GM20431 (cell line): Measurements from ENCODE around the gene PRF1.
"Not testable (repeated sequence)": the region's sequence is repeated elsewhere in the genome, so short reads cannot be mapped to it uniquely, and the experiment has no call there.

Experiments used
- in situ Hi-C: fragments of 300-500 bp; cut with MseI, MboI; formaldehyde crosslinking; loops from one replicate; pipeline ENCODE4 v1.15.0; 2020; ENCODE audit warnings: low sequenced_read_pairs; ENCODE audit not compliant: unreplicated experiment

PRF1 gene

DNA sequence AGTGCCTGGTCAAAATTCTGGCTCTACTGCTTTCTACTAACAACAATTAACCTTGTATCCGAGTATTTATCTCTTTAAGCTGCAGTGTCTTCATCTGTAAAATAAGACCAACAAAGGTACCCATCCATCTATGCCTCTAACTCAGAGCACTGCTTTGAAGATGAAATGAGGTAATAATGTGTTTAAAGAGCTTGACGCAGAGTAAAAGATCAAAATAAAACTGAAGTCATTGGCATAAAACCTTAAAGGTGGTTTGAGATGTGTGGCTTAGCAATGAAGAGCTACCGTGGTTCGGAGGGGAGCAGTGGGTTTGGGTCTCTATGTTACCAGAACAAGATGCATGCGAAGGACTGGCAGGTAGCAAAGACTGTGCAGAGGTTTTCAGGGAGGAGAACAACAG lies 16.1 kb upstream of the PRF1 start:
- in situ Hi-C loops, result no loop called here

DNA sequence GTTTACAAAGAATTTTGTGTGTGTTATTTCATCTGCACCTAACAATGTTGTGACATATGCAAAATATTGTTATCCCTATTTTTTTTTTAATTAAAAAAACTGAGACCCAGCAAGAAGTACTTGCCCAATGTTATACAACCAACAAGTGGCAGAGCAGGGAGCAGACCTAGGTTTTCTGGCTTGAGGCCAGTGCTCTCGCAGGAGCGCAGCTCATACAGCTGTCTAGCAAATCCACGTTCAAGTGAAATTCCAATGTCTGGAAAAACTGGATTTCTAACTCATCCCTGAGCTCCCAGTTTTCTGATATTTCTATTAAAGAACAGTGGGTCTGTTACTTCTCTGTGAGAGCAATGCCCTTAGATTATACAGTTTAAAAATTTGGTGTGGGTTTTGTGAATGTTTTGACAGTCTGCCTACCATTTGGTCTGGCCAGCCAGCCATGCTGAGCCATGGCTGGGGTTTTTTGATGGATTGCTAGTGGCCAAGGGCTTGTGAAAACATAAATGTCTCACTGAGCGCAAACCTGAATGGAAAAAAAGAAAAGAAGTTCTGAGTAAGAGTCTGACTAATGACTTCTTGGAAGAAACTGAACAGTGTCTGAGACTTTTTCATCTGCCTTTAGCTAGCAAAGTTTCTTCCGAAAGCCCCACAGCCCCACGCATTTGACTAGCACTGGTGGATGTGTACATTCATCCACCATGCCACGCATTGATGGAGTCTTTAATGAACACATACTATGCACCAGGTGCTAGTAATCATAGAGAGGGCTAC lies 15.4 kb upstream of the PRF1 start:
- in situ Hi-C loops, result no loop called here

GRCh38 chr10:70616761-70617160 lies 14.2 kb upstream of the PRF1 start:
- in situ Hi-C loops, result no loop called here

DNA sequence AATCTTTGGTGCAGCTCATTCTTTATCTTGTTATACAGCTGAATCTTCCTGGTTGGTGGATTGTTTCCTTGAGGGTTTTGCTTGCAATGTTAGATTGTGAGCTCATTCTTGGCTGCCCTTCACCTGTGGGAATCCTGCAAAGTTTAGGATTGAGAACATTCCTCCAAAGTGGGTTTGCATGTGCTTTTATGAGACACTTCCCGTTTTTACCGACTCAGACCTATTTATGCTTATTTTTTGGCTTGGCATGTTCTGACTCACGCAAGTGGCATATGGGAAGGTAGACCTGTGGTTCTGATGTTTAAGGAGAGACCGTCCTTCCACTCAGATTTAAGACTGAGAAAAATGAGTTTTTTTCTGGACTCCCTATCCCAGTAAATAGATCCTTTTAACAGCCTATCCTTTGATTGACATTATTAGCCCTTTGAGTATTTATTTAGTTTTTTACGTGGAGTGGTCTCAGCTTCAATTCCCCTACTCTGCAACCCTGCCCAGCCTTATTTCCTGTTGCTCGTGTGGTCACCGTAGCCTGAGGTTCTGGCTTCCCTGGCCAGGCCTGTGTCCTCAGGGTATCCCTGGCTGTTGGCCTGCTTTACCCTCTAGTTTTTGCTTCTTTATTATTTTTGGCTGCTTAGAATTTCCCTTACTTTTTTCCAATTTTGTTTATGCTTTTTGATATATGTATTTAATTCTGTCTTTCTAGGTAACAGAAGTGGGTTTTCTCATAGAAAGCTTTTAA lies 13.4 kb upstream of the PRF1 start:
- in situ Hi-C loops, result no loop called here

DNA sequence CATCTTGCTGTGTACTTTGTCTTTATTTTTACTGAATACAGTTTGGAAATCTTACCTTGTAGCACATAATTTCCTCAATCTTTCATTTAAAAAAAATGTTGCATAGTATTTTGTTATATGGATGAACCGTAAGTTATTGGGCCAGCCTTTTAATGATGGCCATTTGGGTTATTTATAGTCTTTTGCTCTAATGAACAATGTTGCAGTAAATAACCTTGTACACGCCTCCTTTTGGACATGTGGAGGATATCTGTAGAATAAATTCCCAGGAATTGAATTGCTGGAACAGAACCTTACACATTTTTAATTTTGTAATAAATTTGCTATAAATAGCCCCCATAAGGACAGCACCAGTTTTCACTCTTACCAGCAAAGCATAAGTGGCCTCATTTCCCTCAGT lies 12.7 kb upstream of the PRF1 start:
- in situ Hi-C loops, result no loop called here

DNA sequence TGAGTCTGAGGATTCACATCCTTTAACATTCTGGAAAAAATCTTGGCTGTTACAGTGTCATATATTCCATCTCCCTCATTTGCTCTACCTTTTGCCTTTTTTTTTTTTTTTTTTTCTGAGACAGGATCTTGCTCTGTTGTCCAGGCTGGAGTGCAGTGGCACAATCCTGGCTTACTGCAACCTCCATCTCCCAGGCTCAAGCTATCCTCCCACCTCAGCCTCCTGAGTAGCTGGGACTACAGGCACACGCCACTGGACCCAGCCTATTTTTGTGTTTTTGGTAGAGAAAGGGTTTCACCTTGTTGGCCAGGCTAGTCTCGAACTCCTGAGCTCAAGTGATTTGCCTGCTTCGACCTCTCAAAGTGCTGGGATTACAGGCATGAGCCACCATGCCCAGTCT lies 11.8 kb upstream of the PRF1 start:
- in situ Hi-C loops, result not testable (repeated sequence)

DNA sequence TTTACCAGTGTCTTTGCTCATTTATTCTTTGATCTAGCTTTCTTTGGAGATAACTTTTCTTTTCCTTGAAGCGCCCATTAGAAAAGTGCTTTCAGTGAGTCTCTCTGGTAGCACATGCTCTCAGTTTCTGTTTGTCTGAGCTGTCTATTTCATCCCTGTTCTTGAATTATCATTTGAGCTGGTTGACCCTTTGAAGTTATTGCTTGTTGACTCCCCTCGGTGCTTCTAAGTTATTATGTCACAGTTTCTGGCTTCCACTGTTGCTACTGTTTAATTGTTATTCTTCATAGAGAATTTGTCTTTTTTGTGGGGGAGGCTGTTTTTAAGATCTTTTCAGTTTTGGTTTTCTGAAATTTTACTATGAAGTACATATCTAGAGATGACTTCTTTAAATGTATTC lies 11.4 kb upstream of the PRF1 start:
- in situ Hi-C loops, result no loop called here

- in situ Hi-C loops, result no loop called here
Observed at GRCh38 chr10:70607936-70608335, 5.4 kb upstream of the PRF1 start.

- in situ Hi-C loops, result no loop called here
Observed at GRCh38 chr10:70605161-70605560, 2.6 kb upstream of the PRF1 start.

DNA sequence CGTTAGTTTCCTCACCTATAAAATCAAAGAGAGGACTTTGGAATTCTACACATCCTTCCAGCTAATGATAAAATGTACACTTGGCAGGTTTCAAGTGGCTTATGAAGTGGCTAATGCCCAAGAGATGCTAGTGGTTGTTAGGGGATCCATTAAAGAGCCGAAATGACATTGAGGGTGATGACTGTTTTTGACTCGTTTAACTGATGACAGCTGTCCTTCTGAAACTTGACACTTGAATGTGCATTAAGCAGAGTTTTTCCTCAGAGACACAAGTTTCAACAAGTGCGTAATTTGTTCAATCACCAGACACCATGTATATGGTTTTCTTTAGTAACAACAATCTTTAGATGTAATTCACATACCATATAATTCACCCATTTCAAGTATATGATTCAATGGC lies 1.6 kb upstream of the PRF1 start:
- in situ Hi-C loops, result no loop called here

DNA sequence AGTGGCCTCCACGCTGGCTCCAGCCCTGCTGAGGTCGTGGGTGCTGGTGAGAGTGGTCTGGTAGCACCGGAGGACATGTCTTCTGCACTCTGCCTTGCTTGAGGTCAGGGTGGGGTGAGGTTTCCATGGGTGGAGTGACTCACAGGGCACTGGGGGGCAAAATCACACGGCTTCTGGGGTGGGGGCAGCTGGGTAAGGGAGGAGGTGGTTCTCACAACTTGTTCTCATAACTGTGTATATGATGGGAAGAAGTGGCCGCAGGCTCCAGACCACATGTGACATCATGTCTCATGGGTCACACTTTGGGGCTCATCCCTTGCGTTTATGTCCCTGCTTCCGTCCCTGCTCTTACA lies 884 bp upstream of the PRF1 start:
- in situ Hi-C loops, result no loop called here

DNA sequence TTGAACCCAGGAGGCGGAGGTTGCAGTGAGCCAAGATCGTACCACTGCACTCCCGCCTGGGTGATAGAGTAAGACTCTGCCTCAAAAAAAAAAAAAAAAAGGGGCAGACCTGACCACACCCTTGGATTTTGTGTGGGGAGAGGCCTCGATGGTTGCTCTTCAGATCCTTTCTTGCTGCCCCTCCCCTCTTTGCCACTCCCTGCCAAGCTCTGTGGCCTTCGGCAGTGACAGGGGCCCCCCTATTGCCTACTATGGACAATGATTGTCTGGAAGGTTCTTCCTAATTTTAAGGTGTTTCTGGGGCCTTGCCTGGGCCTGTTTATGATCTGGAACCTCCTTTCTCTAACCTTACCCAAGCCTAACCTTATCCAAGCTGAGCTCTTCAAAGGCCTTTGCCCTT lies 795 bp downstream of the PRF1 start:
- in situ Hi-C loops, result no loop called here

DNA sequence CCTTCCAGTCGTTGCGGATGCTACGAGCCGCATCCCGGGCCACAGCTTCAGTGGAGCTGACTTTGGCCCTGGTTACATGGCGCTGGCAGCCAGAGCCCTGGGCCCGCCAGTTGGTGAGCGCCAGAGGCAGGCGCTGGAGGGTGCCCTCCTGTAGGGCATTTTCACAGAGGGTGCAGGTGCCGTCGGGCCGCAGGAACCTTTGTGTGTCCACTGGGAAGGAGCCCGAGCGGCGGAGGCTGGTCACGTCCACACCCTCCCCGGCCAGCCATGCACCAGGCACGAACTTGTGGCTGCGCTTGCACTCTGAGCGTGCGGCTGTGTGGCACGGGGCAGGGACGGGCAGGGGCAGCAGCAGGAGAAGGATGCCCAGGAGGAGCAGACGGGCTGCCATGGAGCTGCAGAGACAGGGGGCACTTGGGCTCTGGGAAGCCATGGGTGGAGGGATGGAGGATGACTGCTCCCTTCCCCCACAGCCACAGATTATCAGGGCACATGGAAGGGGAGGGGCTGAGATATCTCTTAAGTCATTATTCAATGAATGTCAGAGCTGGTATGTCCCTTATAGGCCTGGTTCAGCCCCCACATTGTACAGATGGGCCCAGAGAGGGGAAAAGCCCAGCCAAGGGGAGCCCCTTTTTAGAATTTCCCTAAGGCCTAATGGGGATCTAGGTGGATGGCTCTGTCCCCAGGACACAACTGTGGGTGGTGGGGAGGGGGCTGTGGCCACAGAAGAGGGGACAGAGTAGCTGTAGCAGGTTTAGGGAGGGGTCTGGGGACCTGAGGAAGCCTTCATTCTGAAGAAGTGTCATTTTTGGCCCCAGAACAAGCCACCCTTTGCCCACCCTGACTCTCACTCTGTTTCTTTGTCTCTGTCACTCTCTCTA lies 1.8 kb downstream of the PRF1 start:
- in situ Hi-C loops, result no loop called here

DNA sequence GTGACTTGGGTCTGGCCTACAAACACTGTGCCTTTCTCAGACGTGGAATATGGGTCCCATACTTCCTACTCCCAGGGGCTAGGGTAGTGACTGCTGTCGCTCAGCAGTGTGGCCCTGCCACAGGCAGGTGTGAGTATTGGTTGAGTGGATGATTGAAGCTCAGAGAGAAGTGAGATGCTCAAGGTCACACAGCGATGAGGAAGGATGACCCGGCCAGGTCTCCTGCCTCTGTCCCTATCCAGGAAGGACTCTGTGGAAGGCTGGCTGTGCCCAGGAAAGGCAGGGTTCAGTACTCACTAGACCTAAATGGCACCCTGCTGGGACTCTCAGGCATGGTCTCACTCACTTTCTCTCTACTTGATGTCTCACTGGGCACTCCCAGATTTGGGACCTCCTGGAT lies 2.8 kb downstream of the PRF1 start:
- in situ Hi-C loops, result no loop called here

DNA sequence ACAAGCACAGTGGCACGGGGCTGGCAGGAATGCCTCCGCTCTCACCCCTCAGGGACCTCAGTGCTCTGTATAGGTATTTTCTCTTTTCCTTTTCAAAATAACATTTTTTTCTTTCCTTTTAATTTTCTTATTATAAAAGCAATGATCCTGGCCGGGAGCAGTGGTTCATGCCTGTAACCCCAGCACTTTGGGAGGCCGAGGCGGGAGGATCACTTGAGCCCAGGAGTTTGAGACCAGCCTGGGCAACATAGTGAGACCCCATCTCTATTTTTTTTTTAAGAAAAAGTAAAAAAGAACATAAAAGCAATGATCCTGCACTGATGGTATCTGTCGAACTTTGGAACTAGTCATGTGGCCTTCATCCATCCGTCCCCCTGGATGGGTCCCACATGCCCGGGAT lies 3.2 kb downstream of the PRF1 start:
- in situ Hi-C loops, result no loop called here

DNA sequence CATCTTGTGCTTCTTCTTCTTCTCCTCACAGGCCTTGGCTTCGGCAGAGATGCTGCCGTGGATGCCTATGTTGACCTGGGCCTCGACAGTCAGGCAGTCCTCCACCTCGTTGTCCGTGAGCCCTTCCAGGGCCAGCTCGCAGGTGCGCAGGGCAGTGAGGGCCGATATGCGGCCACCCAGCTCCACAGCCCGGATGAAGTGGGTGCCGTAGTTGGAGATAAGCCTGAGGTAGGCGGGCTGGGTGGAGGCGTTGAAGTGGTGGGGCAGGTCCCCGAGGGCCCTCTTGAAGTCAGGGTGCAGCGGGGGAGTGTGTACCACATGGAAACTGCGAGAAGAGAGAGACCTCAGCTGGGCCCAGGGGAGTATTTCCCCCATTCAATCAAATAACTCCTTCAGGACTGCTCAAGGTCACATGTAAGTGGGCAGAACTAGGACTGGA lies 3.7 kb downstream of the PRF1 start:
- in situ Hi-C loops, result no loop called here

DNA sequence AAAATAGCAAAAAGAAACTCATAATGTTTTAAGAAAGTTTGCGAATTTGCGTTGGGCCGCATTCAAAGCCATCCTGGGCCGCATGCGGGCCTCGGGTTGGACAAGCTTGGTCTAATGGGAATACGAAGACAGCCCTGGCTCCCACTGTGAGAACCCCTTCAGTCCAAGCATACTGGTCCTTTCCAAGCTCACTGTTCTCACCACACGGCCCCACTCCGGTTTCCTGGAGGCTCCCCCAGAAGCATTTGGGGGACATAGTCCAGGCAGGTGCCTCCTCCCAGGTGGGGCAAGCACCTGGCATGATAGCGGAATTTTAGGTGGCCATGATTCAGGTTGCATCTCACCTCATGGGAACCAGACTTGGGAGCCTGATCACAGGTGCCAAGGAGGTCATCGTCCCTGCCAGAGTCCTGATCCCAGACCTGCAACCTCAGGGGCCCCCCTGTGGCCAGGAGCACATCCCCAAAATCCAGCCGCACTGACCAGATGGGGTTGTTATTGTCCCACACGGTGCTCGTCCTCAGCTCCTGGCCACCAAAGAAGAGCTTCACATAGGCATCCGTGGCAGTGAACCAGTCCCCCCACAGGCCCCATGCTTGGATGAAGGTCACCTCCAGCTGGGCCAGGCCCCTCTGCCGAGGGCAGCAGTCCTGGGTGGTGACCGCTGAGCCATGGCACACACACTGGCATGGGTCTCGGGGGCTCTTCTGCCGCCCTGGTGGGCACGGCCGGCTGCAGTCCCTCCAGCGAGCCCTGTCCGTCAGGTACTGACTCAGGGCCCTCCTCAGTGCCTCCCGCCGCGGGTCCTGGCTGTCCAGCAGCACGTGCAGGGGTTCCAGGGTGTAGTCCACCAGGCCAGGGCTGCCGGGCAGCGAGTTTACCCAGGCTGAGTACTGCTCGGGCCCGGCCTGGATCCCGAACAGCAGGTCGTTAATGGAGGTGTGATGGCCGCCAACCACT lies 4.4 kb downstream of the PRF1 start:
- in situ Hi-C loops, result no loop called here

GRCh38 chr10:70596860-70597809 lies 5.4 kb downstream of the PRF1 start:
- in situ Hi-C loops, result no loop called here
